Activated CD4-positive, alpha-beta T cell treated with anti-CD3 and anti-CD28 coated beads, Interleukin-2, amount 10 ng/mL, durations not matched to agents 24 days and 14 days (primary cell): ENCODE results near the gene RHNO1. TPM values are rescaled to one million over a fixed set of nuclear protein-coding genes. Genes with fewer than 3 reads are reported as not detected.

Experiments used
- DNase-seq: peaks from one replicate; pipeline ENCODE4 v3.0.0; 2022
- H3K27ac Mint-ChIP-seq: one replicate; pipeline ENCODE4 v1.8.0; 2022; ENCODE audit warnings: mild to moderate bottlenecking, mixed read lengths
- H3K27me3 Mint-ChIP-seq: one replicate; pipeline ENCODE4 v1.8.0; 2022; ENCODE audit warnings: mixed read lengths
- H3K36me3 Mint-ChIP-seq: one replicate; pipeline ENCODE4 v1.8.0; 2022; ENCODE audit warnings: low read depth, mild to moderate bottlenecking, mixed read lengths
- H3K4me1 Mint-ChIP-seq: one replicate; pipeline ENCODE4 v1.8.0; 2021; ENCODE audit warnings: mixed read lengths
- H3K4me3 Mint-ChIP-seq: one replicate; pipeline ENCODE4 v1.8.0; 2022; ENCODE audit warnings: mild to moderate bottlenecking, moderate library complexity, mixed read lengths
- H3K9me3 Mint-ChIP-seq: one replicate; pipeline ENCODE4 v1.8.0; 2021; ENCODE audit warnings: mixed read lengths
- intact Hi-C: fragments of 100-400 bp; cut with micrococcal nuclease; formaldehyde crosslinking; loops from one replicate; pipeline ENCODE4 v1.15.1; 2023
- total RNA-seq: library from RNA; stranded (reverse); gene quantifications from 2 replicates; pipeline ENCODE4 v1.2.3, GENCODE V29; 2022

The RHNO1 gene, protein sequence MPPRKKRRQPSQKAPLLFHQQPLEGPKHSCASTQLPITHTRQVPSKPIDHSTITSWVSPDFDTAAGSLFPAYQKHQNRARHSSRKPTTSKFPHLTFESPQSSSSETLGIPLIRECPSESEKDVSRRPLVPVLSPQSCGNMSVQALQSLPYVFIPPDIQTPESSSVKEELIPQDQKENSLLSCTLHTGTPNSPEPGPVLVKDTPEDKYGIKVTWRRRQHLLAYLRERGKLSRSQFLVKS
- total RNA-seq: 47.2 and 48.1 TPM in 2 replicates

DNA sequence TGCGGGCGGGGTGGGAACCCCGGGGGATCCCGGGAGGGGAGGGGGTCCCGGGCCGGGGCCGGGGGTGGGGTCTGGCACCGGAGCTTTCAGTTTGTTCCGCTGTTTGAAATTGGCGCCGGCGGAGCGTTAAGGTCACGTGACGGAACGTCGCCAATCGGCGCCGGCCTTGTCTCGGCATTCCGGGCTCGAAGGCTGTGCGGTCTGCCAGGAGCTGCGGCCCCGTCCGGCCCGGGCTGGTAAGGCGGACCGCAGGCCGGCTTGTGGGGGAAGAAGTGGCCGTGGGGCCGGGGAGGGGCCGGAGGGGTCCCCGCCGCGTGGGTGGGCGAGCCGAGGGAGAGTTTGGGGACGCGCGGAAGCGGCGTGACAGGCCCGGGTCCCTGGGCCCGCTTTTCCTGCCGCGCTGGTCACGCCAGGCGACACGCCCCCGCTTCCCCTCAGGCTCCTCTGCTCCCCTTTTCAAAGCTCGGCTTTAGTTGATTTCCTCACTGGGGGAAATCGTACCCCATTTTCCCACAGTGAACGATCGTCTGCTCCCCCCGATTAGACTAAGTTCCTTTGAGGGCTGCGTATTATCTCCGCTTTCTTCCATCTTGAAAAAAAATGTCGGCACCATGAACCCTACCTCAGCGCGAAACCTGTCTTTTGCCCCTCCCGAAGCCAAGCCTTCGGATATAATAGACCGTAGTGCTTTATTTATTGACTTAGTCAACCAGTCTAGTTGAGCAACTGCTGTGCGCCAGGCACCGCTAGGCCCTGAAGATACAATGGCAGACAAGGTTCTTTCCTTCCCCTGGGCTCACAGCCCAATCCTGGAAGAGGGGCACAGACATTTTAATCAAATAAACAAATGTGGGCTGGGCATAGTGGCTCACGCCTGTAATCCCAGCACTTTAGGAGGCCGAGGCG is at the start of gene RHNO1, which contains the start of gene FOXM1:
Gene RHNO1, plus strand, starts transcription at position 177 of the 906 bp plus-strand sequence. CDS start 8,144 bp downstream, outside the sequence.
Gene FOXM1, minus strand, starts transcription at position 128 of the 906 bp plus-strand sequence. CDS start 2,696 bp downstream, outside the sequence.
- intact Hi-C loops: loop anchor here (1.0 to 5.0 kb wide), 2 partner anchors 13 to 185 kb away; partner anchors contain the start of gene TULP3
- Mint-ChIP-seq H3K36me3 (peaks cover 47% of the 10 kb centered on the region), H3K9me3 (no peaks in the 10 kb centered on the region), H3K4me1 (peaks cover 44% of the 10 kb centered on the region), H3K27ac (peak within 1 kb of the TSS; percentile 98), H3K27me3 (no peaks in the 10 kb centered on the region), H3K4me3 (peak within 1 kb of the TSS; percentile 87)
- peak; percentile 97 for DNase-seq

DNA sequence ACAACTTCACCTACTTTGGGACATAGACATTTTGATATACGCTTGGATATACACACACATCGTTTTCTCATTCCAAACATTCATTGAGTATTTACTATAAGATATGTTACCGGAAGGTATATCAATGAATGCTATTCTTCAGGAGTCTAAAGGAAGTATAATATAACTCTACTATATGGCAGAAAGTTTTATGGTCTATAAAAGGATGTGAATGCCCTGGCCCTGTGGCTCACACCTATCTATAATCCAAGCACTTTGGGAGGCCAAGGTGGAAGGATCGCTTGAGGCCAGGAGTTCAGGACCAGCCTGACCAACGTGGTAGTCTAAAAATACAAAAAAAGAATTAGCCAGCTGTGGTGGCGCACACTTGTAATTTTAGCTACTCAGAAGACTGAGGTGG is 47.7 kb upstream of the RHNO1 start:
- peaks cover 4% of the 10 kb centered on the region for H3K4me1 Mint-ChIP-seq
- no peak for DNase-seq

DNA sequence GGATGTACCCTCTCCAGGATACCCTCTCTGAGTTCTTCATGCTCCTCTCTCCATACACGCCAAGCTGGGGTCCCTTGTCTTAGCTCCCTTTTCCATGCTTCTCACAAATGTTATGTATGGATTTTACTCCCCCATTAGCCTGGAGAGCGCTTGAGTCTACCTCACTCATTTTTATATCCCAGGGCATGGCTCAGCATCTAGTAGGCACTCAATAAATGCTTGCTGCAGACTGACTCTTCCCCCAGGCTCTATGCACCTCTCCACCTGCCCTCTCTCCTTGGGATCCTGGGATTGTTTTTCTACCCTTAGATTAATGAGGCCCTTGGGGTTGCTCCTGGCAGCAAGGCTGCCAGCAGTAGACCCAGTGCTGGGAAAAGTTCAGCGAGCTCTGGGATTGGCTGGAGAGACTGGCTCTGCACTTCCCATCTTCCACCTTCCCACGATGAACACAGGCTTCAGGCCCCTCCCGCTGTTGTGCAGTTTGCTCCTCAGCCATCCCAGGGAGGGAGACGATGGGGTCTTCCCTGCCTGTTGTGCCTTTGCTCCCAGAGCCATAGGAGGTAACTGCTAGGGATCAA is 44.4 kb upstream of the RHNO1 start:
- Mint-ChIP-seq H3K27ac (no peak overlapping the region), H3K36me3 (peaks cover 26% of the 10 kb centered on the region), H3K4me3 (no peak overlapping the region), H3K27me3 (no peaks in the 10 kb centered on the region), H3K4me1 (peaks cover 4% of the 10 kb centered on the region), H3K9me3 (no peaks in the 10 kb centered on the region)
- intact Hi-C loops: no loop called here
- no peak for DNase-seq

More for the DNA sequence above, 47.7 kb upstream of the RHNO1 start:
- intact Hi-C loops: no loop called here
- no peaks in the 10 kb centered on the region for H3K9me3 Mint-ChIP-seq
- no peaks in the 10 kb centered on the region for H3K27me3 Mint-ChIP-seq
- peaks cover 36% of the 10 kb centered on the region for H3K36me3 Mint-ChIP-seq
- no peak overlapping the region for H3K4me3 Mint-ChIP-seq
- no peak overlapping the region for H3K27ac Mint-ChIP-seq

DNA sequence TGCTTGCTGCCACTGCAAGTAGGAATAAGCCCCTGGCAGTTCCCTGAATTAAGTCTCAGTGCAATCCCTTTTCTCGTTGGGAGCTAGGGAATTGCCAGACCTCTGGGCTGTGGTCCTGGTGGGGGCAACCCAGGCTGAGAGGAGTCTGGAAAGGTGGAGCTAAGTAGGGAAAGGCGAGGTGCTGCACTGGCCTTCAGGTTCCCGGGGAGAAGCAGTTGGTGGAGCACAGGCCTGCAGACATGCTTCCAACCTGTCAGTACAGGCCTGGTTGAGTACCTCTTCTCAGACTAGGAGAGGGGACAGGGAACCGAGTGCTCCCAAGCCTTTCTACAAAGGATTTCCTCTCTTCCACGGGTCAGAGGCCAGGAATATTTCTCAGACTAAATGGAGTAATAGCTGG is 43.7 kb upstream of the RHNO1 start:
- Mint-ChIP-seq H3K36me3 (peaks cover 24% of the 10 kb centered on the region), H3K9me3 (no peaks in the 10 kb centered on the region), H3K27me3 (no peaks in the 10 kb centered on the region), H3K27ac (no peak overlapping the region), H3K4me1 (peaks cover 4% of the 10 kb centered on the region), H3K4me3 (no peak overlapping the region)
- intact Hi-C loops: no loop called here
- no peak for DNase-seq

DNA sequence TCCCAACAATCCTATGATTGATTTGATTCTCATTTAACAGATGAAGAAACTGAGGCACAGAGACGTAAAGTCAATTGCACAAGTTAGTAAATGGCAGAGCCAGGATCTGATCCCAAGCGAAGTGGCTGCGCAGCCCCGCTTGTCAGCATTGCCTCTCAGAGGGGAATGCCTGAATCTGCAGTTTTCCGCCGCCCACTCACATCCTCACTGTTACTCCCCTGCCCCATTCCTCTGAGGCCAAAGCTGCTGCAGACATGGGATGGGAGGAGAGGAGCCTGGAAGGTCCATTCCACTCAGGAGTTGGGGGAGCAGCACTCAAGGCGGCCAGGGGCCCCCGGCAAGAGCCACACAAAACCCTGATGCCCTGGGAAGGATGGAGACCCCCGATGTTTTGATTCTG is 43.2 kb upstream of the RHNO1 start:
- no peaks in the 10 kb centered on the region for H3K27me3 Mint-ChIP-seq
- no peak overlapping the region for H3K4me3 Mint-ChIP-seq
- no peaks in the 10 kb centered on the region for H3K9me3 Mint-ChIP-seq
- no peak overlapping the region for H3K27ac Mint-ChIP-seq
- intact Hi-C loops: no loop called here
- peaks cover 4% of the 10 kb centered on the region for H3K4me1 Mint-ChIP-seq
- peaks cover 22% of the 10 kb centered on the region for H3K36me3 Mint-ChIP-seq
- DNase-seq: no peak

DNA sequence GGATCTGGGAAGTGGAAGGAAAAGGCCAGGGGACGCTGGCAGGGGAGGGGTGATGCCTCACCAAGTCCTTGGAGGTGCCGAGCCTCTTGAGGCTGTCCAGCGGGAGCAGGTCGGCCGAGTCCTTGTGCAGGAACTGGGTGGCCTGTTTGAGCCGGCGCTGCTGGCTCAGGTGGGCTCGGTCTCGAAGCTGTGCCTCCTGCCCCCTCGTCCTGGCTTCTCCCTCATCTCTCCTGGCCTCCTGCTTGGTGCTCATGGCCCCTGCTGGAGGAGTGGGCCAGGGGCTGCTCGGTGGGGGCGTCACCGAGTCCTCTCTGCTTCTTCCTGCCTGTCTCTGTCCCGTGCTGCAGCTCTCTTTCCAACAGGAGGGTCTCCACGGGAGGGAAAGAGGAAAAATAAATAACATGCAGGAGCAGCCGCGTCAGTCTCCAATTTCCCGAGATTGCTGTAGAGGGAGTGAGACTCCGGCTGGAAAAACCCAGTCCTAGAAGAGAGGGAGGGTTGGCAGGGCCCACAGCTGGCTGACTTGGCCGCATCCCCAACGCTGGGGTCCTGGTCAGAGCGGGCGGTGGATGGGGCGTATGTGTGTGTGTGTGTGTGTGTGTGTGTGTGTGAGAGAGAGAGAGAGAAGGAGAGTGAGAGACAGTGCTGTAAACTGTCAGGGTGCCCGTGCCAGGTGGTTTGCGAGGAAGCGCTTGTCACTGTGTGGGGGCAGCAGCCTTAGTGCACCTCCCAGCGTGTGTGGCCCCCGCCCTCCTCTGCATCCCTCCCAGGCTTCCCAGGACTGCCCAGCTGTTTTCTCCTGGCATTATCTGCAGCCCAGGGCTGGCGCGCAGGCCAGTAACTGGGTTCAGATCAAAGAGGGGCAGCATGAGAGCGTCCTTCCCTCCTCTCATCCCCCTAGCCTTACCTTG is 42.2 kb upstream of the RHNO1 start, which contains the start of gene NRIP2:
Gene NRIP2, minus strand, starts transcription at position 455 of the 911 bp plus-strand sequence. Its CDS starts 52 bp downstream, at position 403.
- intact Hi-C loops: no loop called here
- H3K27ac Mint-ChIP-seq: no peak within 1 kb of the TSS
- no peaks in the 10 kb centered on the region for H3K27me3 Mint-ChIP-seq

DNA sequence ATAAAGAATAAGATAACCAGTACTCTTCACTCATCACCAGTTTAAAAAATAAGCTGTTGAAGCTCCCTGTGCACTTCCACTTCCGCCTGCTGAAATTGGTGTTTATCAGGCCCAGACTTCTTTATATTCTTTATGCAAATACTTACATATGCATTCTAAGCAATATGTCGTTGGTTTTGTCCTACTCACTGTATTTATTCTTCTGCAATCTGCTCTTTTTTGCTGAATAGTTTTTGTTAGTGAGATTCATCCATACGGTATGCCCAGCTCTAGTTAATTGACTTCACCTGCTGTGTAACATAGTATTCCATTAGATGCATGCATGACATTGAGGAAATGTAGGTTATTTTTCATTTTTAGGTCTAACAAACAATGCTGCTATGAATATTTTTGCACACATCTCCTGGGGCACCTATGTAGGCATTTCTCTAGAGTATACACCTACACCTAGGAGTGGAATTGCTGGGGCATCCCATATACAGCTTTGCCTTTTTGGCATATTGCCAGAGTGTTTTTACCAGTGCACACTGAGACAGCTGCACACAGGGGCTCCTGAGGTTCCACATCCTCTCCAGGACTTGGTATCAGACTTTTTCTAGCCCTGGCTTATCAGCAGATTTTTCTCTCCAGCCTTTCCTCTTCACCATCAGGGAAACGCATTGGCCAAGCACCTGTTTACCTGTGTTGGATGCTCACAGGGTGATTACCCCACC is 41.2 kb upstream of the RHNO1 start:
- H3K27ac Mint-ChIP-seq: no peak overlapping the region
- peaks cover 2% of the 10 kb centered on the region for H3K4me1 Mint-ChIP-seq
- peaks cover 20% of the 10 kb centered on the region for H3K36me3 Mint-ChIP-seq
- H3K4me3 Mint-ChIP-seq: no peak overlapping the region
- H3K27me3 Mint-ChIP-seq: no peaks in the 10 kb centered on the region
- no peak for DNase-seq
- intact Hi-C loops: no loop called here
- no peaks in the 10 kb centered on the region for H3K9me3 Mint-ChIP-seq

More for the DNA sequence above, 42.2 kb upstream of the RHNO1 start, which contains the start of gene NRIP2:
- Mint-ChIP-seq H3K4me1 (peaks cover 4% of the 10 kb centered on the region), H3K9me3 (no peaks in the 10 kb centered on the region), H3K4me3 (no peak within 1 kb of the TSS), H3K36me3 (peaks cover 23% of the 10 kb centered on the region)
- DNase-seq: no peak

DNA sequence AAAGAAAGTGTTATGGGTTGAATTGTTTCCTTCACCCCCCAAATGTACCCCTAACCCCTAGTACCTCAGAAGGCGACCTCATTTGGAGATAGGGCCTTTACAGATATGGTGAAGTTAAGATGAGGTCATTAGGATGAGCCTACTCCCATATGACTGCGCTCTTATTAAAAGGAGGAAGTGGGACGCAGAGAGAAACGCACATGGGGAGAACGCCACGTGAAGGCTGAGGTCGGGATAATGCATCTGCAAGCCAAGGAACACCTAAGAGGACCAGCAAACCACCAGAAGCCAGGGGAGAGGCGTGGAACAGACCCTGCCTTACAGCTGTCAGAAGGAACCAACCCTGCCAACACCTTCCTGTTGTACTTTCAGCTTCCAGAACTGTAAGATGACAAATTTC is 40.4 kb upstream of the RHNO1 start:
- intact Hi-C loops: no loop called here
- Mint-ChIP-seq H3K4me1 (peaks cover 2% of the 10 kb centered on the region), H3K4me3 (no peak overlapping the region), H3K36me3 (peaks cover 16% of the 10 kb centered on the region), H3K27ac (no peak overlapping the region), H3K27me3 (no peaks in the 10 kb centered on the region), H3K9me3 (no peaks in the 10 kb centered on the region)
- no peak for DNase-seq

DNA sequence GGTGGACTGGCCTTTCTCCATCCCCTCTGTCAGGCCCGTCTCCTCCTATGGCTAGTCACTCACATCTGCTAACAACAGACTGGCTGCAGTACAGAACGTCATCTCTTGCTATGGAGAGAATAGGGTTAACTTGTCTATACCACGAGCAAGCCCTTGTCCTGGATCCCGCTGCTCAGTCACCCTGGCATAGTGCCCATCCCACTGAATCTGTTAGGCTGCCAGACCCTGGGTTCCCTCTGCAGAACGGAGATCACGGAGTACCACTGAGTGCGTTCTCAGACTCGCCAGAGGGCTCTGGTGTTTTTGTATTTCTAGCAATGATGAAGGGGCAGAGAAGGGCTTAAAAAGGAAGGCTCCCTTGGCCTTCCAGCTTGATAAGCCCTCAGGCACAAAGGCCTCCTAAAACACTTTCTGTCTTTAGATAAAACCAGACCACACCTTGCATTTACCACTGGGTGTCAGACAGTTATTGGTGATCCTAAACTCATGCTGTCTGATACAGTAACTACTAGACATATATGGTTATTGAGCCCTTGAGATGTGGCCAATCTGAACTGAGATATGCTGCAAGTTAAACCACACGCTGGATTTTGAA is 35.9 kb upstream of the RHNO1 start:
- Mint-ChIP-seq H3K9me3 (no peaks in the 10 kb centered on the region), H3K36me3 (peaks cover 11% of the 10 kb centered on the region), H3K27me3 (no peaks in the 10 kb centered on the region), H3K27ac (no peak overlapping the region), H3K4me1 (no peaks in the 10 kb centered on the region), H3K4me3 (no peak overlapping the region)
- no peak for DNase-seq
- intact Hi-C loops: no loop called here

DNA sequence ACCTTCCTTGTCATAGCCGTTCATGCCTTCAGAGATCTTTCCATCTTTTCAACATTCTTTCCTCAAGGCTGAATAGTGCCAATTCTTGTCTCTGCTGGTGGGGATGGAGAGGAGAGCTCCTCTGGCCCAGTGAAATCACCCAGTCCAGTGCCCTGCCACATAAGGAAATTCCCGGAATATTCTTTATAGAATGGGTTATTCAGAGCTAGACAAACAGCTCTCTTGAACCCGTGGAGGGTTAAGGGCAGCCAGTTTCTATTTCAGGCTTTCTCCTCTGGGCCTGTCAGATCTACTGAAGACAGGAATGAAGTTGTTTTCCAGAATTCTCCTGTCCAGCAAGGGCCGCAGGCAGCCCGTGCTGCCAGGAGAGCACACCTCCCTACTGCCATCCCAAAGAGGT is 34.1 kb upstream of the RHNO1 start:
- DNase-seq: no peak
- H3K27ac Mint-ChIP-seq: no peak overlapping the region
- H3K9me3 Mint-ChIP-seq: no peaks in the 10 kb centered on the region
- intact Hi-C loops: no loop called here
- H3K36me3 Mint-ChIP-seq: peaks cover 8% of the 10 kb centered on the region
- no peaks in the 10 kb centered on the region for H3K4me1 Mint-ChIP-seq
- H3K4me3 Mint-ChIP-seq: no peak overlapping the region
- H3K27me3 Mint-ChIP-seq: no peaks in the 10 kb centered on the region

DNA sequence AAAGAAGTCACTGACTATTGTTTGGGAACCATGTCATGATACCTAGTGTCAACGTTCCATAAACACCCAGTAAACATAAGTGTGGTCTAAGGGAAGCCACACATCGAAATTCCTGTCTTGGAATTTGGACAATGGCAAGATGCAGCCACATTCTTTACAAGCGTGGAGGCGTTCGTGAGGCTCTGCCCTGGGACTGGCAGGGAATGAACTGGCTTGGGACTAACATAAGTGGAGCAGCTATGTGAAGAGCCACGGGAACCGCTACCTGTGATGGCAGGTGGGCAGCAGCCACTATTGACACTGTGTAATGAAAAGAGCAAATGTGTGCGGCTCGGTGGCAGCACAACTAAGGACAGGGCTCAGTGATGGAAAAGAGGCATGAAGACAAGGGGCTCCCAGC is 32.2 kb upstream of the RHNO1 start:
- H3K4me3 Mint-ChIP-seq: no peak overlapping the region
- H3K9me3 Mint-ChIP-seq: no peaks in the 10 kb centered on the region
- H3K36me3 Mint-ChIP-seq: peaks cover 4% of the 10 kb centered on the region
- H3K27me3 Mint-ChIP-seq: no peaks in the 10 kb centered on the region
- no peak for DNase-seq
- H3K4me1 Mint-ChIP-seq: no peaks in the 10 kb centered on the region
- no peak overlapping the region for H3K27ac Mint-ChIP-seq
- intact Hi-C loops: no loop called here

DNA sequence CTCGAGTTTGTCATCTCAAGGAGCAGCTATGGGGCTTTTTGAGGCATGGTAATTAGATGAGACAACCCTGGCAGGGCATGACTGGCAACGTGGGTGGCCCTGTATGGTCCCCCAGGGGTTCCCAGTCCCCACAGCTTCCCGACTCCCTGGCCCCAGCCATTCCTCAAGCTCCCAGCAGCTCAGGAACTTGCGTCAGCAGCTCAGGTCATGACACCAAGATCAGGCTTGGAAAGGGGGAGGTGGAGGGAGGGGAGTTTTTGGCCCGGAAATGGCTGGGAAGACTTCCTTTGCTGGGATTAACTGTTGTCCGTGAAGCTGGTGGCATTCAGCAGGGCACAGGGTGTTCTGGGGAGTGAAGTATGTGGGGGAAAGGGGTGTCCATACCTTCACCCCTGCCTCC is 31.7 kb upstream of the RHNO1 start:
- no peak for DNase-seq
- no peak overlapping the region for H3K4me3 Mint-ChIP-seq
- no peaks in the 10 kb centered on the region for H3K27me3 Mint-ChIP-seq
- no peak overlapping the region for H3K27ac Mint-ChIP-seq
- H3K4me1 Mint-ChIP-seq: no peaks in the 10 kb centered on the region
- no peaks in the 10 kb centered on the region for H3K9me3 Mint-ChIP-seq
- H3K36me3 Mint-ChIP-seq: peaks cover 3% of the 10 kb centered on the region
- intact Hi-C loops: no loop called here
